GM23338 (cell line): Measurements from ENCODE around the gene RBM34. TPM values are rescaled to one million over a fixed set of nuclear protein-coding genes. Genes with fewer than 3 reads are reported as not detected.

Experiments used
- ATAC-seq: fragments of 200-7000 bp; cut with Tn5 transposase; 3 replicates; pipeline ENCODE4 v1.9.1; 2020
- DNase-seq: peaks from one replicate; pipeline ENCODE4 v3.0.0-alpha.2; 2015; ENCODE audit warnings: low spot score
- H2AFZ ChIP-seq: fragments of 200-600 bp; sonication (generic); 2 replicates; pipeline ENCODE4 v1.8.0; 2016; ENCODE audit warnings: antibody characterized with exemption, mild to moderate bottlenecking, moderate library complexity
- H3F3A ChIP-seq: fragments of 200-600 bp; sonication (generic); replicated peaks from 2 replicates; pipeline ENCODE4 v1.8.0; 2017; ENCODE audit warnings: antibody characterized with exemption, mixed run types, low read depth
- H3K27ac ChIP-seq: fragments of 200-600 bp; sonication (generic); 2 replicates; pipeline ENCODE4 v1.6.1; 2016; ENCODE audit warnings: low read depth
- H3K27me3 ChIP-seq: fragments of 200-600 bp; sonication (generic); 2 replicates; pipeline ENCODE4 v1.8.0; 2016; ENCODE audit warnings: mild to moderate bottlenecking, mixed run types, moderate library complexity; ENCODE audit not compliant: insufficient read depth
- H3K36me3 ChIP-seq: fragments of 200-600 bp; sonication (generic); 2 replicates; pipeline ENCODE4 v1.8.0; 2016; ENCODE audit warnings: mild to moderate bottlenecking; ENCODE audit not compliant: insufficient read depth
- H3K4me1 ChIP-seq: fragments of 200-600 bp; sonication (generic); 2 replicates; pipeline ENCODE4 v1.8.0; 2016; ENCODE audit warnings: mild to moderate bottlenecking, moderate library complexity; ENCODE audit not compliant: insufficient read depth
- H3K4me2 ChIP-seq: fragments of 200-600 bp; sonication (generic); 2 replicates; pipeline ENCODE4 v1.7.1; 2017; ENCODE audit warnings: mixed run types
- H3K4me3 ChIP-seq: fragments of 200-600 bp; sonication (generic); 2 replicates; pipeline ENCODE4 v1.6.1; 2016; ENCODE audit warnings: mixed run types
- H3K79me2 ChIP-seq: fragments of 200-600 bp; sonication (generic); replicated peaks from 2 replicates; pipeline ENCODE4 v1.8.0; 2017; ENCODE audit warnings: mild to moderate bottlenecking; ENCODE audit not compliant: insufficient read depth
- H3K9me2 ChIP-seq: fragments of 200-600 bp; sonication (generic); 2 replicates; pipeline ENCODE4 v1.8.0; 2017; ENCODE audit not compliant: insufficient read depth
- H4K20me1 ChIP-seq: fragments of 200-600 bp; sonication (generic); replicated peaks from 2 replicates; pipeline ENCODE4 v1.8.0; 2017; ENCODE audit warnings: mild to moderate bottlenecking; ENCODE audit not compliant: insufficient read depth
- H3K27ac Mint-ChIP-seq: 2 replicates; pipeline ENCODE4 v1.8.0; 2020; ENCODE audit warnings: inconsistent platforms, mild to moderate bottlenecking, moderate library complexity, mixed read lengths
- H3K27me3 Mint-ChIP-seq: 3 replicates; pipeline ENCODE4 v1.8.0; 2022; ENCODE audit warnings: low read depth, mild to moderate bottlenecking, moderate library complexity, mixed read lengths, inconsistent platforms; ENCODE audit not compliant: insufficient read depth, poor library complexity
- H3K36me3 Mint-ChIP-seq: 3 replicates; pipeline ENCODE4 v1.8.0; 2021; ENCODE audit warnings: low read depth, mild to moderate bottlenecking, inconsistent platforms, moderate library complexity, mixed read lengths
- H3K4me1 Mint-ChIP-seq: 3 replicates; pipeline ENCODE4 v1.8.0; 2020; ENCODE audit warnings: mild to moderate bottlenecking, inconsistent platforms, mixed read lengths
- H3K4me3 Mint-ChIP-seq: 3 replicates; pipeline ENCODE4 v1.8.0; 2021; ENCODE audit warnings: moderate library complexity, mild to moderate bottlenecking, inconsistent platforms, mixed read lengths
- H3K9me3 Mint-ChIP-seq: 3 replicates; pipeline ENCODE4 v1.8.0; 2020; ENCODE audit warnings: moderate library complexity, mild to moderate bottlenecking, inconsistent platforms, mixed read lengths
- CREB1 ChIP-seq: fragments of 250-450 bp; sonication (Bioruptor Pico); IDR thresholded peaks from 2 replicates; pipeline ENCODE4 v1.5.0; 2020; ENCODE audit warnings: low read depth, mild to moderate bottlenecking, moderate library complexity
- CTCF ChIP-seq, 2 experiments: fragments of 200-600 bp in 1 of 2; sonication (generic) in 1 of 2; conservative IDR thresholded peaks; 2 replicates each; pipeline versions ENCODE4 v1.5.1 to v1.6.1; 2016 to 2017; ENCODE audit warnings: antibody characterized with exemption in 2 of 2, low read depth in 2 of 2, mild to moderate bottlenecking in 2 of 2, moderate library complexity in 1 of 2
- NANOG ChIP-seq: IDR thresholded peaks from 2 replicates; pipeline ENCODE4 v1.6.1; 2016; ENCODE audit warnings: antibody characterized with exemption, borderline replicate concordance
- POLR2AphosphoS5 ChIP-seq: IDR thresholded peaks from 2 replicates; pipeline ENCODE4 v1.6.1; 2016; ENCODE audit warnings: antibody characterized with exemption, low read depth
- long read RNA-seq: library from polyadenylated mRNA; unstranded; transcript quantifications from one replicate; pipeline ENCODE4 v2.0.0, GENCODE V29; 2020; ENCODE audit not compliant: unreplicated experiment
- polyA plus RNA-seq: library from polyadenylated mRNA; unstranded; fragments of >200 nt; fragmentation: Nextera tagmentation; extraction: Ambion mirVana; gene quantifications from 2 replicates; pipeline ENCODE4 v1.2.1, GENCODE V29; 2016
- total RNA-seq: library from RNA; depleted of rRNA; stranded (reverse); fragments of >200 nt; shearing (Covaris generic); gene quantifications from 2 replicates; pipeline ENCODE4 v1.2.3, GENCODE V29; 2014; rRNA removed
- TF ChIP-seq, protein P1 (sequence below): fragments of 250-450 bp; sonication (Bioruptor Pico); IDR thresholded peaks from 2 replicates; pipeline ENCODE4 v1.5.0; 2020; ENCODE audit warnings: mild to moderate bottlenecking, moderate library complexity
- TF ChIP-seq, protein P2 (sequence below): IDR thresholded peaks from 2 replicates; pipeline ENCODE4 v1.6.1; 2016; ENCODE audit warnings: antibody characterized with exemption

Gene RBM34
- 51.8 and 55.1 TPM in 2 replicates for total RNA-seq
- 177 and 197 TPM in 2 replicates for polyA plus RNA-seq
- long read RNA-seq, transcript RBM34-201 (11 exons, 2,054 nt), result major isoform, 35 of 49 reads
- long read RNA-seq, partial matches to known transcripts, result 6 of 49 reads
- long read RNA-seq, other reads (novel, unspliced or antisense), result 7 of 49 reads

DNA sequence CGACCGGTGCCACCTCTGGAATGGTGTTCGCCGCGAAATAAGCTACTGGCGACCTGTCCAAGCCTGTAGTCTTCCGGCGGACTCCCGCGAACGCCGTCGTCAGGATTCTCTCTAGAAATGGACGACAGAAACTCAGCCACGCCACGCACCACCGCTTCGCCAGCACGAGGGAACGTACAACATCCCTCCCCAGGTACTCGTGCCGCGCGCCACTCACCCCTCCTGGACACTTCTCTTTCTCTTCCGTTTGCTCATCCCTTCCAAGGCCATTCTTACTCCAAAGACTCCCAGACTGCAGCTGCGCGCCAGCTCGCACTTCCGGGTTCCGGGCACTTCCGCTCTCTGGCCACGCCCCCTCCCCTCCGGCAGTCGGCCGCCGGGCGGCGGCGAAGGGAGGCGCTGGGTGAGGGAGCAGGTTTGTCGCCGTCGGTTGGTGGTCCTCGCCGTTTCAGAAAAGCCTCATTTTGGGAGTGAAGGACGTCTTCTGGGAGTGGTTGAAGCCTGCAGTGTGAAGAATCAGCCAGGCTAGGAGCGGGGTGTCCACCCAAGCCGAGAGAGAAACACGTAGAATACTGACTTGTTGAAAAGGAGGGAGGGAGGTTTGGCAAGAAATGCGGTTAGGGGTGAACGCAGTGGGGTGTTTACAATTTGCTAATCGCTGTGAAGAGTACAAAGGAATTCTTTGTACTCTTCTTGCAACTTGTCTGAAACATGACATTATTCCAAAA is at the start of gene RBM34:
Gene RBM34, minus strand, starts transcription at position 294 of the 728 bp plus-strand sequence. Its CDS starts 24 bp downstream, at position 270.
- Histone ChIP-seq H4K20me1 (peaks cover 13% of the 10 kb centered on the region; the same call in 1 of the 2 replicates), H3K79me2 (peaks cover 41% of the 10 kb centered on the region), H3K4me2 (peak within 1 kb of the TSS; percentile 85), H3K4me1 (peaks cover 8% of the 10 kb centered on the region; the same call in 1 of the 2 replicates), H3K27me3 (no peaks in the 10 kb centered on the region), H3K27ac (peak within 1 kb of the TSS; percentile 22), H3K9me2 (no peaks in the 10 kb centered on the region), H3K36me3 (peaks cover 23% of the 10 kb centered on the region), H3F3A (no peaks in the 10 kb centered on the region; the same call in 1 of the 2 replicates), H3K4me3 (peak within 1 kb of the TSS; percentile 77), H2AFZ (peak within 1 kb of the TSS; percentile 69; the same call in 1 of the 2 replicates)
- DNase-seq (peak; percentile 95), ATAC-seq (peak; percentile 95)
- Mint-ChIP-seq H3K4me1 (peaks cover 6% of the 10 kb centered on the region; the same call in 2 of the 3 replicates), H3K4me3 (peak within 1 kb of the TSS; percentile 95), H3K36me3 (peaks cover 16% of the 10 kb centered on the region; the same call in 2 of the 3 replicates), H3K9me3 (no peaks in the 10 kb centered on the region), H3K27me3 (peaks cover 11% of the 10 kb centered on the region), H3K27ac (peak within 1 kb of the TSS; percentile 95)
- TF ChIP-seq NANOG (no peak), CTCF (conservative IDR thresholded peaks at IDR 0.05; ENCODE audit: low read depth in 2 of 2) (0 out of 4 replicates have a peak, but pooled peaks of 1 of the 2 experiments have one; percentile 14), CREB1 (no peak), POLR2AphosphoS5 (peak; percentile 98)
- TF ChIP-seq, protein P1, sequence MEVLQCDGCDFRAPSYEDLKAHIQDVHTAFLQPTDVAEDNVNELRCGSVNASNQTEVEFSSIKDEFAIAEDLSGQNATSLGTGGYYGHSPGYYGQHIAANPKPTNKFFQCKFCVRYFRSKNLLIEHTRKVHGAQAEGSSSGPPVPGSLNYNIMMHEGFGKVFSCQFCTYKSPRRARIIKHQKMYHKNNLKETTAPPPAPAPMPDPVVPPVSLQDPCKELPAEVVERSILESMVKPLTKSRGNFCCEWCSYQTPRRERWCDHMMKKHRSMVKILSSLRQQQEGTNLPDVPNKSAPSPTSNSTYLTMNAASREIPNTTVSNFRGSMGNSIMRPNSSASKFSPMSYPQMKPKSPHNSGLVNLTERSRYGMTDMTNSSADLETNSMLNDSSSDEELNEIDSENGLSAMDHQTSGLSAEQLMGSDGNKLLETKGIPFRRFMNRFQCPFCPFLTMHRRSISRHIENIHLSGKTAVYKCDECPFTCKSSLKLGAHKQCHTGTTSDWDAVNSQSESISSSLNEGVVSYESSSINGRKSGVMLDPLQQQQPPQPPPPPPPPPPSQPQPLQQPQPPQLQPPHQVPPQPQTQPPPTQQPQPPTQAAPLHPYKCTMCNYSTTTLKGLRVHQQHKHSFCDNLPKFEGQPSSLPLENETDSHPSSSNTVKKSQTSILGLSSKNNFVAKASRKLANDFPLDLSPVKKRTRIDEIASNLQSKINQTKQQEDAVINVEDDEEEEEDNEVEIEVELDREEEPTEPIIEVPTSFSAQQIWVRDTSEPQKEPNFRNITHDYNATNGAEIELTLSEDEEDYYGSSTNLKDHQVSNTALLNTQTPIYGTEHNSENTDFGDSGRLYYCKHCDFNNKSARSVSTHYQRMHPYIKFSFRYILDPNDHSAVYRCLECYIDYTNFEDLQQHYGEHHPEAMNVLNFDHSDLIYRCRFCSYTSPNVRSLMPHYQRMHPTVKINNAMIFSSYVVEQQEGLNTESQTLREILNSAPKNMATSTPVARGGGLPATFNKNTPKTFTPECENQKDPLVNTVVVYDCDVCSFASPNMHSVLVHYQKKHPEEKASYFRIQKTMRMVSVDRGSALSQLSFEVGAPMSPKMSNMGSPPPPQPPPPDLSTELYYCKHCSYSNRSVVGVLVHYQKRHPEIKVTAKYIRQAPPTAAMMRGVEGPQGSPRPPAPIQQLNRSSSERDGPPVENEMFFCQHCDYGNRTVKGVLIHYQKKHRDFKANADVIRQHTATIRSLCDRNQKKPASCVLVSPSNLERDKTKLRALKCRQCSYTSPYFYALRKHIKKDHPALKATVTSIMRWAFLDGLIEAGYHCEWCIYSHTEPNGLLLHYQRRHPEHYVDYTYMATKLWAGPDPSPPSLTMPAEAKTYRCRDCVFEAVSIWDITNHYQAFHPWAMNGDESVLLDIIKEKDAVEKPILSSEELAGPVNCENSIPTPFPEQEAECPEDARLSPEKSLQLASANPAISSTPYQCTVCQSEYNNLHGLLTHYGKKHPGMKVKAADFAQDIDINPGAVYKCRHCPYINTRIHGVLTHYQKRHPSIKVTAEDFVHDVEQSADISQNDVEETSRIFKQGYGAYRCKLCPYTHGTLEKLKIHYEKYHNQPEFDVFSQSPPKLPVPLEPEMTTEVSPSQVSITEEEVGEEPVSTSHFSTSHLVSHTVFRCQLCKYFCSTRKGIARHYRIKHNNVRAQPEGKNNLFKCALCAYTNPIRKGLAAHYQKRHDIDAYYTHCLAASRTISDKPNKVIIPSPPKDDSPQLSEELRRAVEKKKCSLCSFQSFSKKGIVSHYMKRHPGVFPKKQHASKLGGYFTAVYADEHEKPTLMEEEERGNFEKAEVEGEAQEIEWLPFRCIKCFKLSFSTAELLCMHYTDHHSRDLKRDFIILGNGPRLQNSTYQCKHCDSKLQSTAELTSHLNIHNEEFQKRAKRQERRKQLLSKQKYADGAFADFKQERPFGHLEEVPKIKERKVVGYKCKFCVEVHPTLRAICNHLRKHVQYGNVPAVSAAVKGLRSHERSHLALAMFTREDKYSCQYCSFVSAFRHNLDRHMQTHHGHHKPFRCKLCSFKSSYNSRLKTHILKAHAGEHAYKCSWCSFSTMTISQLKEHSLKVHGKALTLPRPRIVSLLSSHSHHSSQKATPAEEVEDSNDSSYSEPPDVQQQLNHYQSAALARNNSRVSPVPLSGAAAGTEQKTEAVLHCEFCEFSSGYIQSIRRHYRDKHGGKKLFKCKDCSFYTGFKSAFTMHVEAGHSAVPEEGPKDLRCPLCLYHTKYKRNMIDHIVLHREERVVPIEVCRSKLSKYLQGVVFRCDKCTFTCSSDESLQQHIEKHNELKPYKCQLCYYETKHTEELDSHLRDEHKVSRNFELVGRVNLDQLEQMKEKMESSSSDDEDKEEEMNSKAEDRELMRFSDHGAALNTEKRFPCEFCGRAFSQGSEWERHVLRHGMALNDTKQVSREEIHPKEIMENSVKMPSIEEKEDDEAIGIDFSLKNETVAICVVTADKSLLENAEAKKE (CRISPR knock-in tag), result no peak
- TF ChIP-seq, protein P2, sequence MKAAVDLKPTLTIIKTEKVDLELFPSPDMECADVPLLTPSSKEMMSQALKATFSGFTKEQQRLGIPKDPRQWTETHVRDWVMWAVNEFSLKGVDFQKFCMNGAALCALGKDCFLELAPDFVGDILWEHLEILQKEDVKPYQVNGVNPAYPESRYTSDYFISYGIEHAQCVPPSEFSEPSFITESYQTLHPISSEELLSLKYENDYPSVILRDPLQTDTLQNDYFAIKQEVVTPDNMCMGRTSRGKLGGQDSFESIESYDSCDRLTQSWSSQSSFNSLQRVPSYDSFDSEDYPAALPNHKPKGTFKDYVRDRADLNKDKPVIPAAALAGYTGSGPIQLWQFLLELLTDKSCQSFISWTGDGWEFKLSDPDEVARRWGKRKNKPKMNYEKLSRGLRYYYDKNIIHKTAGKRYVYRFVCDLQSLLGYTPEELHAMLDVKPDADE, result no peak
